ENCODE results near the gene COMT. TPM values are rescaled to one million over a fixed set of nuclear protein-coding genes. Genes with fewer than 3 reads are reported as not detected.
A peak's percentile ranks its signal among the peaks of the same experiment; 100 is the strongest.

Gene COMT
- total RNA-seq, 1 experiment from 2014 or later, result 109 TPM

DNA sequence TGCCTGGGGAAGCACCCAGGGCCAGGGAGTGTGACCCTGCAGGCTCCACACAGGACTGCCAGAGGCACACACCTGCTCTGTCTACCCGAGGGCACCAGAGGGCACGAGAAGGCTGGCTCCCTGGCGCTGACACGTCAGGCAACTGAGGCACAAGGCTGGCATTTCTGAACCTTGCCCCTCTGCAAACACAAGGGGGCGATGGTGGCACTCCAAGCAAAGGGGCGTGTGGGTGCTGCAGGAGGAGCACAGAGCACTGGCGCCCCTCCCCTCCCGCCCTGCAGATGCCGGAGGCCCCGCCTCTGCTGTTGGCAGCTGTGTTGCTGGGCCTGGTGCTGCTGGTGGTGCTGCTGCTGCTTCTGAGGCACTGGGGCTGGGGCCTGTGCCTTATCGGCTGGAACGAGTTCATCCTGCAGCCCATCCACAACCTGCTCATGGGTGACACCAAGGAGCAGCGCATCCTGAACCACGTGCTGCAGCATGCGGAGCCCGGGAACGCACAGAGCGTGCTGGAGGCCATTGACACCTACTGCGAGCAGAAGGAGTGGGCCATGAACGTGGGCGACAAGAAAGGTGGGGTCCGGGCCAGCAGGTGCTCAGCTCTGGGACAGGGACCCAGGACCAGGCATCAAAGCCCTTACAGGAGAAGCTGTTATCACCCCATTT, 20.8 kb downstream of the COMT start (continued):
- TF ChIP-seq, protein P1, sequence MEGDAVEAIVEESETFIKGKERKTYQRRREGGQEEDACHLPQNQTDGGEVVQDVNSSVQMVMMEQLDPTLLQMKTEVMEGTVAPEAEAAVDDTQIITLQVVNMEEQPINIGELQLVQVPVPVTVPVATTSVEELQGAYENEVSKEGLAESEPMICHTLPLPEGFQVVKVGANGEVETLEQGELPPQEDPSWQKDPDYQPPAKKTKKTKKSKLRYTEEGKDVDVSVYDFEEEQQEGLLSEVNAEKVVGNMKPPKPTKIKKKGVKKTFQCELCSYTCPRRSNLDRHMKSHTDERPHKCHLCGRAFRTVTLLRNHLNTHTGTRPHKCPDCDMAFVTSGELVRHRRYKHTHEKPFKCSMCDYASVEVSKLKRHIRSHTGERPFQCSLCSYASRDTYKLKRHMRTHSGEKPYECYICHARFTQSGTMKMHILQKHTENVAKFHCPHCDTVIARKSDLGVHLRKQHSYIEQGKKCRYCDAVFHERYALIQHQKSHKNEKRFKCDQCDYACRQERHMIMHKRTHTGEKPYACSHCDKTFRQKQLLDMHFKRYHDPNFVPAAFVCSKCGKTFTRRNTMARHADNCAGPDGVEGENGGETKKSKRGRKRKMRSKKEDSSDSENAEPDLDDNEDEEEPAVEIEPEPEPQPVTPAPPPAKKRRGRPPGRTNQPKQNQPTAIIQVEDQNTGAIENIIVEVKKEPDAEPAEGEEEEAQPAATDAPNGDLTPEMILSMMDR (IDR thresholded peaks at IDR 0.05 in 2 of 3, conservative IDR thresholded peaks at IDR 0.05 in 1 of 3; ENCODE audit: borderline replicate concordance in 1 of 3, insufficient read depth in 1 of 3, low read depth in 2 of 3, low read length in 2 of 3), result peak; percentile 77 to 88 (median 78)
- TF ChIP-seq SP1 (IDR thresholded peaks at IDR 0.05; ENCODE audit: low read depth), result no peak
- TF ChIP-seq, protein P2, sequence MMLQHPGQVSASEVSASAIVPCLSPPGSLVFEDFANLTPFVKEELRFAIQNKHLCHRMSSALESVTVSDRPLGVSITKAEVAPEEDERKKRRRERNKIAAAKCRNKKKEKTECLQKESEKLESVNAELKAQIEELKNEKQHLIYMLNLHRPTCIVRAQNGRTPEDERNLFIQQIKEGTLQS (IDR thresholded peaks at IDR 0.05), result no peak
- no peak for TF ChIP-seq EGR1 (IDR thresholded peaks at IDR 0.05; ENCODE audit: low read depth)
- TF ChIP-seq, protein P3, sequence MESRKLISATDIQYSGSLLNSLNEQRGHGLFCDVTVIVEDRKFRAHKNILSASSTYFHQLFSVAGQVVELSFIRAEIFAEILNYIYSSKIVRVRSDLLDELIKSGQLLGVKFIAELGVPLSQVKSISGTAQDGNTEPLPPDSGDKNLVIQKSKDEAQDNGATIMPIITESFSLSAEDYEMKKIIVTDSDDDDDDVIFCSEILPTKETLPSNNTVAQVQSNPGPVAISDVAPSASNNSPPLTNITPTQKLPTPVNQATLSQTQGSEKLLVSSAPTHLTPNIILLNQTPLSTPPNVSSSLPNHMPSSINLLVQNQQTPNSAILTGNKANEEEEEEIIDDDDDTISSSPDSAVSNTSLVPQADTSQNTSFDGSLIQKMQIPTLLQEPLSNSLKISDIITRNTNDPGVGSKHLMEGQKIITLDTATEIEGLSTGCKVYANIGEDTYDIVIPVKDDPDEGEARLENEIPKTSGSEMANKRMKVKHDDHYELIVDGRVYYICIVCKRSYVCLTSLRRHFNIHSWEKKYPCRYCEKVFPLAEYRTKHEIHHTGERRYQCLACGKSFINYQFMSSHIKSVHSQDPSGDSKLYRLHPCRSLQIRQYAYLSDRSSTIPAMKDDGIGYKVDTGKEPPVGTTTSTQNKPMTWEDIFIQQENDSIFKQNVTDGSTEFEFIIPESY (IDR thresholded peaks at IDR 0.05; ENCODE audit: extremely low read depth, insufficient replicate concordance, low read length), result no peak
- peak; percentile 67 for TF ChIP-seq RAD21 (IDR thresholded peaks at IDR 0.05; ENCODE audit: low read depth)
- TF ChIP-seq ZNF274 (IDR thresholded peaks at IDR 0.05; ENCODE audit: low read depth, low read length), result no peak
